Sciatic nerve (tissue), 2 donors: ENCODE measurements around the gene ZNF493. TPM values are rescaled to one million over a fixed set of nuclear protein-coding genes. Genes with fewer than 3 reads are reported as not detected.

Experiments
- ATAC-seq: fragments of 200-7000 bp; cut with Tn5 transposase; one replicate; pipeline ENCODE4 v1.9.1; 2020; ENCODE audit warnings: mild to moderate bottlenecking, moderate library complexity
- DNase-seq: peaks from one replicate; pipeline ENCODE4 v3.0.0-alpha.2; 2020; ENCODE audit warnings: low spot score
- intact Hi-C: fragments of 100-400 bp; cut with DNase I; formaldehyde crosslinking; loops from one replicate; pipeline ENCODE4 v1.14.2; 2022
- total RNA-seq: library from RNA; stranded (reverse); fragmentation: NEBNext Ultra II Directional; extraction: Animal tissue kit (Norgen Biotek cat#: 25700); gene quantifications from one replicate; pipeline ENCODE4 v1.2.1, GENCODE V29; 2021
- donor health status: DM: no; HTN: no; CAD: no.
- donor health status: DM: no; HTN: no; CAD: no.

ZNF493 gene
- total RNA-seq, 1 donor from 2014 or later, result 37.9 TPM

- intact Hi-C loops, result loop anchor here (5.0 kb wide), 1 partner anchor 1048 kb away; no protein-coding TSS in a partner anchor
- DNase-seq (no peak), ATAC-seq (no peak)
Observed at GRCh38 chr19:21454901-21455300, 58.0 kb downstream of the ZNF493 start.

- intact Hi-C loops, result no loop called here
- no peak for ATAC-seq
- DNase-seq, result no peak
Observed at GRCh38 chr19:21460686-21461085, 63.8 kb downstream of the ZNF493 start.

DNA sequence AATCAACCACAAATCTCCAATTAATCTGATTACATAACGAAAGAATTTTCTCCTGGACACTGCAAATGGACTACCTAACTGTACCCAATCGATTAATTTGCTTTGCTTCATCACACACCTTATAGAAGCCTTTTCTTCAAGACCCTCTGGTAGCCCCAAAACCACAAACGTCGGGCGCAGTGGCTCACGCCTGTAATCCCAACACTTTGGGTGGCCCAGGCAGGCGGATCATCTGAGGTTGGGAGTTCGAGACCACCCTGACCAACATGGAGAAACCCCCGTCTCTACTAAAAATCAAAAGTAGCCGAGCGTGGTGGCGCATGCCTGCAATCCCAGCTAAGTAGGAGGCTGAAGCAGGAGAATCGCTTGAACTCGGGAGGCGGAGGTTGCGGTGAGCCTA, 65.6 kb downstream of the ZNF493 start:
- no peak for DNase-seq
- no peak for ATAC-seq
- intact Hi-C loops, result no loop called here

GRCh38 chr19:21463449-21464105, 66.6 kb downstream of the ZNF493 start:
- intact Hi-C loops, result no loop called here
- no peak for DNase-seq
- ATAC-seq, result no peak

DNA sequence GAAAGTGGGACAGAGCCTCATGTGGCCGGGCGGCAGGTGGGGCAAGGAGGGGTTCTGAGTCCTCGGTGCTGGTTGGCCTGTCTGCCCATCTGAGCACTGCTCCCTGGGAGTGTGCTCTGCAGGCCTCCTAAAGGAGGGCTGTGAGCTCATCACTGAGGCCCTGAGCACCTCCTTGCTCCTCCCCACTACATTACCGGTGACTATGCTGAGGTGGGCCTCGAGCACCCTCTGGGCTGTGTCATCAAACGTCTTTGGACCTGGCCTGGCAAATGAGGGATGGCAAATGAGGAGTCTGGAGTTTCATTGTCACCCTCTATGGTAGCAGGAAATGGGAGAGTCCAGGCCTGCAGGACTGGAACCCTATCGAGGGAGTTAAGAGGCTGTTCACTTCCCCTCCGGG, 69.7 kb downstream of the ZNF493 start:
- no peak for ATAC-seq
- no peak for DNase-seq
- intact Hi-C loops, result no loop called here

DNA sequence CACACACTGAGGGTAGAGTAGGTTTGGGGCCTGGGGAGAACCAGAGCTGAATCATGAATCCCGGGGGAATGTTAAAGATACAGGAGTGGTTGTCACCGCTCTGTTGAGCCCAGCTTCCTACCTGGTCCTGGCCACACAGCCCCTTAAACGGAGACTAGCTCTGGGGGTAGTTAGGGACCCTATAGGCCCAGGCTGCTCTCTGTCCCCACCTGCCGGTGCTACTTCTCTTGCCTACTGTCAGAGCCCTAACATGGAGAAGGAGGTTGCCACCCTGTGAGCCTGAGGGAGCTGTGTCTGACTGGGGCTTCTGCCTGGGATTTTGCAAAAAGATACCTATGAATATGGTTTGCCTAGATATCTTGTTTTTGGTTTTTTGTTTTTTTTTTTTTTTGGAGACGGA, 71.9 kb downstream of the ZNF493 start:
- intact Hi-C loops, result no loop called here
- ATAC-seq, result no peak
- DNase-seq, result no peak

DNA sequence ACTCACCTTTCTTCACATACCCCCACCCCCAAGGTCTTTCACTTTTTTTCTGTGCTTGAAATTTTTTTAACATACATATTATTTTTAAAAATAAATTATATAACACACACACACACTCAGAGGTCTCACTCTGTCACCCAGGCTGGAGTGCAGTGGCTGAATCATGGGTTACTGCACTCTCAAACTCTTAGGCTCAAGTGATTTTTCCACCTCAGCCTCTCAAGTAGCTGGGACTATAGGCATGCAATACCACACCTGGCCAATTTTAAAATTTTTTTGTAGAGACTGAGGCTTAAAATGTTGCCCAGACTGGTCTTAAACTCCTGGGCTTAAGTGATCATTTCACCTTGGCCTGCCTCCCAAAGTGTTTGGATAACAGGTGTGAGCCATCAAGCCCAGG, 75.6 kb downstream of the ZNF493 start:
- no peak for ATAC-seq
- intact Hi-C loops, result no loop called here
- DNase-seq, result peak; percentile 12

GRCh38 chr19:21474671-21475181, 77.8 kb downstream of the ZNF493 start:
- intact Hi-C loops, result no loop called here
- ATAC-seq, result peak; percentile 98
- DNase-seq, result peak; percentile 83

Other genes starting within 250 kb of the ZNF493 start
- 24.1 TPM for gene ZNF708, start 67.7 kb upstream of the ZNF493 start, total RNA-seq
- 5.3 TPM for gene ZNF738, start 38.1 kb upstream of the ZNF493 start, total RNA-seq
- 14.4 TPM for gene ZNF429, start 108.5 kb downstream of the ZNF493 start, total RNA-seq